ENCODE data around the gene SLC22A23.

The SLC22A23 gene

DNA sequence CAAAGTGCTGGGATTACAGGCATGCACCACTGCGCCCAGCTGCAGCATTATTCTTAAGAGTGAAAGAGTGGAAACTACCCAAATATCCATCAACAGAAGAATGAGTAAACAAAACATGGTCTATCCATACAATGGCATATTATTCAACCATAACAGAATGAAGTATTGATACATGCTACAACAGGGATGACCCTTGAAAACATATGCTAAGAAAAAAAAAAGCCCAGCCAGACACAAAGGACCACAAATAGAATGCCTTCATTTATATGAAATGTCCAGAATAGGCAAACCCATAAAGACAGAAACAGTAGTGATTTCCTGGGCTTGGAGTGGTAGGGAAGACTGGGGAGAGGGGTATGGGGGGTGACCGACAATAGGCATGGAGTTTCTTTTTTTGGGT lies 236.5 kb downstream of the SLC22A23 start:
- H3K27ac ChIP-seq, result no peak overlapping the region
- peaks cover 3% of the 10 kb centered on the region; the same call in 1 of the 2 replicates for H3K36me3 ChIP-seq (ENCODE audit: insufficient read depth, low read length)
- H3K4me3 ChIP-seq, result no peak overlapping the region
- no peak for DNase-seq (ENCODE audit: low read depth, low spot score)
- no peaks in the 10 kb centered on the region for H3K9me3 ChIP-seq (ENCODE audit: low read depth, low read length)
- H3K9ac ChIP-seq (ENCODE audit: insufficient read length), result no peak overlapping the region
- TF ChIP-seq FOXP2 (optimal IDR thresholded peaks at IDR 0.05; ENCODE audit: control extremely low read depth, extremely low read length, insufficient read depth) (no peak), POLR2AphosphoS5 (IDR thresholded peaks at IDR 0.05; ENCODE audit: borderline replicate concordance, low read depth, low read length) (no peak), EZH2 (IDR thresholded peaks at IDR 0.05) (no peak)

All from SK-N-MC (cell line).